ENCODE data around the gene SETBP1.

The SETBP1 gene

GRCh38 chr18:44885507-44885906 lies 204.8 kb downstream of the SETBP1 start:
- no peaks in the 10 kb centered on the region for H3K9me3 ChIP-seq (ENCODE audit: control insufficient read depth in 2 of 2, low read length in 2 of 2)
- H3K4me1 ChIP-seq (ENCODE audit: control insufficient read depth, insufficient read depth, low read length): peaks cover 4% of the 10 kb centered on the region
- no peak overlapping the region for H3K4me3 ChIP-seq (ENCODE audit: low read length in 2 of 2)
- no peak overlapping the region for H3K27ac ChIP-seq (ENCODE audit: low read length)
- no peaks in the 10 kb centered on the region for H3K27me3 ChIP-seq (ENCODE audit: control insufficient read depth in 1 of 2, insufficient read depth in 2 of 2, low read length in 2 of 2)
- H3K36me3 ChIP-seq (ENCODE audit: control insufficient read depth in 2 of 2, insufficient read depth in 2 of 2, low read length in 2 of 2): no peaks in the 10 kb centered on the region
- H3K9ac ChIP-seq (ENCODE audit: low read length in 2 of 2): no peak overlapping the region

- Histone ChIP-seq H3K4me3 (ENCODE audit: low read length in 2 of 2) (no peak overlapping the region), H3K27ac (ENCODE audit: low read length) (no peak overlapping the region), H3K27me3 (ENCODE audit: control insufficient read depth in 1 of 2, insufficient read depth in 2 of 2, low read length in 2 of 2) (no peaks in the 10 kb centered on the region), H3K9me3 (ENCODE audit: control insufficient read depth in 2 of 2, low read length in 2 of 2) (peaks cover 3 to 5% of the 10 kb centered on the region in 2 donors), H3K9ac (ENCODE audit: low read length in 2 of 2) (no peak overlapping the region), H3K36me3 (ENCODE audit: control insufficient read depth in 2 of 2, insufficient read depth in 2 of 2, low read length in 2 of 2) (peaks cover 0 to 2% of the 10 kb centered on the region in 2 donors), H3K4me1 (ENCODE audit: control insufficient read depth, insufficient read depth, low read length) (peaks cover 4% of the 10 kb centered on the region)
These were observed 206.5 kb downstream of the SETBP1 start for GRCh38 chr18:44887227-44887631.

GRCh38 chr18:44889111-44889510 lies 208.4 kb downstream of the SETBP1 start:
- Histone ChIP-seq H3K27ac (ENCODE audit: low read length) (no peak overlapping the region), H3K4me3 (ENCODE audit: low read length in 2 of 2) (no peak overlapping the region), H3K36me3 (ENCODE audit: control insufficient read depth in 2 of 2, insufficient read depth in 2 of 2, low read length in 2 of 2) (peaks cover 0 to 2% of the 10 kb centered on the region in 2 donors), H3K27me3 (ENCODE audit: control insufficient read depth in 1 of 2, insufficient read depth in 2 of 2, low read length in 2 of 2) (no peaks in the 10 kb centered on the region), H3K9ac (ENCODE audit: low read length in 2 of 2) (no peak overlapping the region), H3K9me3 (ENCODE audit: control insufficient read depth in 2 of 2, low read length in 2 of 2) (peaks cover 3 to 5% of the 10 kb centered on the region in 2 donors), H3K4me1 (ENCODE audit: control insufficient read depth, insufficient read depth, low read length) (peaks cover 2% of the 10 kb centered on the region)

DNA sequence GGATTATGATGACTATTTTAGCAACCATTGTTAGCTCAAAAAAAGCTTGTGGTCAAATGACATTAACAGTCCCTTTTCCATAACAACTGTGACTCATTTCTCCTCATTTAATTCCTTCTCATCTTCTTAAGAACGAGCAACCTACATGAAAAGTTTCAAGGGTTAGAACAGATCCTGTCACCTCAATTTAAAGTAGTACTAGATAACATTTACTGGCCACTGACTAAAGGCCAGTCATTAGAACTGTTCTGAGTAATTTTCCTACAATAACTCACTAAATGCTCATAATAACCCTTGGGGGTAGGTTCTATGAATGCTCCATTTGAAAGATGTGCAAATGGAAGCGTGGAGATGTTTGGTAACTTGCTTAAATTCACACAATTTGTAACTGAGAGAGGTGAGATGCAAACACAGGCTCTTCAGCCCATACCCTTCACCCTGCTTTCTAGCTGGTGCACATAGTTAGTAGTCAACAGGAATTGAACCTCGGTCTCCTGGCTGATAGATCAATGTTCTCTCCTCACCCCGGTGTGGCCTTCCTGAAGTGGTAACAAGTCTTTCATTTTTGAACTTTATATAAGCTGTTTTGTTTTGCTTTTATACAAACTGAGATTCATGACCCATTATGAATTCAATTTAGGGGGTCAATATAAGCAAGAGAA lies 212.5 kb downstream of the SETBP1 start:
- Histone ChIP-seq H3K9me3 (ENCODE audit: control insufficient read depth in 2 of 2, low read length in 2 of 2) (peaks cover 3 to 5% of the 10 kb centered on the region in 2 donors), H3K36me3 (ENCODE audit: control insufficient read depth in 2 of 2, insufficient read depth in 2 of 2, low read length in 2 of 2) (peaks cover 0 to 2% of the 10 kb centered on the region in 2 donors), H3K27me3 (ENCODE audit: control insufficient read depth in 1 of 2, insufficient read depth in 2 of 2, low read length in 2 of 2) (no peaks in the 10 kb centered on the region), H3K9ac (ENCODE audit: low read length in 2 of 2) (no peak overlapping the region), H3K4me1 (ENCODE audit: control insufficient read depth, insufficient read depth, low read length) (peaks cover 3% of the 10 kb centered on the region), H3K4me3 (ENCODE audit: low read length in 2 of 2) (no peak overlapping the region), H3K27ac (ENCODE audit: low read length) (no peak overlapping the region)

GRCh38 chr18:44893966-44894365 lies 213.3 kb downstream of the SETBP1 start:
- no peak overlapping the region for H3K4me3 ChIP-seq (ENCODE audit: low read length in 2 of 2)
- H3K27me3 ChIP-seq (ENCODE audit: control insufficient read depth in 1 of 2, insufficient read depth in 2 of 2, low read length in 2 of 2): no peaks in the 10 kb centered on the region
- no peak overlapping the region for H3K27ac ChIP-seq (ENCODE audit: low read length)
- H3K9me3 ChIP-seq (ENCODE audit: control insufficient read depth in 2 of 2, low read length in 2 of 2): peaks cover 3 to 5% of the 10 kb centered on the region in 2 donors
- H3K36me3 ChIP-seq (ENCODE audit: control insufficient read depth in 2 of 2, insufficient read depth in 2 of 2, low read length in 2 of 2): peaks cover 0 to 2% of the 10 kb centered on the region in 2 donors
- H3K4me1 ChIP-seq (ENCODE audit: control insufficient read depth, insufficient read depth, low read length): peaks cover 3% of the 10 kb centered on the region
- H3K9ac ChIP-seq (ENCODE audit: low read length in 2 of 2): no peak overlapping the region

DNA sequence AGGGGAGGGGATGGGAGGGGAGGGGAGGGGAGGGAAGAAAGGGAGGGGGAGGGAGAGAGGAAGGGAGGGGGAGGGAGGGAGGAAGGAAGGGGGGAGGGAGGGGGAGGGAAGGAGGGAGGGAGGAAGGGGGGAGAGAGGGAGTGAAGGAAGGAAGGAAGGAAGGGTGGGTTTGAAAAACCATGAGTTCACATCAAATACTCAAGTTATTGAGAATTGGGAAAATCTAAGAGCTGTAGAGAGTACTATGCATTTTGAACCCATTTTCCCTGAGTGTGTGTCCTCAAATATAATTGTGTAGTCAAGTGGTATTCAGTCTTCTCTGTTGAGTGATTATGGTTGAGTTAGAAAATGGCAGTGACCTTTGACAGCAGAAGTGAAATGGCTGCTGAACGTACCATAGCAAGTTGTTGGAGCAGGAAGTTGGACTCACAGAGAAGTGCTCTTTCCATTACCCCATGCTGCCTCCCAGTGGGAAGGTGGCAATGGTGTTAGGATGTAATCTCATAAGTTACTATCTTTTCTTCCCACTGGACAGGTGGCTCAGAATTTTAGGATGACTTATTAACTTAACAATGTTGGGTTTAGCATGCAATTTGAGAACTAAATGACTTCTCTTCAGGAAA lies 214.6 kb downstream of the SETBP1 start:
- Histone ChIP-seq H3K36me3 (ENCODE audit: control insufficient read depth in 2 of 2, insufficient read depth in 2 of 2, low read length in 2 of 2) (peaks cover 0 to 2% of the 10 kb centered on the region in 2 donors), H3K4me3 (ENCODE audit: low read length in 2 of 2) (no peak overlapping the region), H3K9me3 (ENCODE audit: control insufficient read depth in 2 of 2, low read length in 2 of 2) (peaks cover 3 to 5% of the 10 kb centered on the region in 2 donors), H3K27me3 (ENCODE audit: control insufficient read depth in 1 of 2, insufficient read depth in 2 of 2, low read length in 2 of 2) (no peaks in the 10 kb centered on the region), H3K4me1 (ENCODE audit: control insufficient read depth, insufficient read depth, low read length) (peaks cover 3% of the 10 kb centered on the region), H3K9ac (ENCODE audit: low read length in 2 of 2) (no peak overlapping the region), H3K27ac (ENCODE audit: low read length) (no peak overlapping the region)

- Histone ChIP-seq H3K4me1 (ENCODE audit: control insufficient read depth, insufficient read depth, low read length) (peaks cover 6% of the 10 kb centered on the region), H3K27me3 (ENCODE audit: control insufficient read depth in 1 of 2, insufficient read depth in 2 of 2, low read length in 2 of 2) (no peaks in the 10 kb centered on the region), H3K9me3 (ENCODE audit: control insufficient read depth in 2 of 2, low read length in 2 of 2) (no peaks in the 10 kb centered on the region), H3K9ac (ENCODE audit: low read length in 2 of 2) (no peak overlapping the region), H3K27ac (ENCODE audit: low read length) (no peak overlapping the region), H3K4me3 (ENCODE audit: low read length in 2 of 2) (no peak overlapping the region), H3K36me3 (ENCODE audit: control insufficient read depth in 2 of 2, insufficient read depth in 2 of 2, low read length in 2 of 2) (no peaks in the 10 kb centered on the region)
These were observed 216.2 kb downstream of the SETBP1 start for GRCh38 chr18:44896846-44897245.

DNA sequence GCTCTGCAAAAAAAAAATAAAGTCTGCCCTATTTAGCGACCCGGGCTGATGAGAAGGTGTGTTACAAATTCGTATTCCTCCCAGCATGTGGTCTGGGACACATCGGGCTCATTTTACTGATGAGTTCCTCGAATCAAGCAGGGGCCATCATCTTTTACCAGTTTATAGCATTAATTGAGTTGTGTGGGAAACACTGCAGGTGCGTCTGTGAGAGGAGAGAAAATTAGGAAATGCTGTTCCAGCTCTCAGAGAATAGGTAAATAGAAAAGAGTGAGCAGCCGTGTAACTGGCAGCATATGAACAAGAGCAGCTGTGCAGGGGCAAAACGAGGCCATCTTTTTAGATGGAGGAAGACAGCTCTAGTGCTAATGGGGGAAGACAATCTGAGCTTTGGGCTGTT lies 216.7 kb downstream of the SETBP1 start:
- H3K9me3 ChIP-seq (ENCODE audit: control insufficient read depth in 2 of 2, low read length in 2 of 2): no peaks in the 10 kb centered on the region
- H3K4me3 ChIP-seq (ENCODE audit: low read length in 2 of 2): no peak overlapping the region
- peaks cover 6% of the 10 kb centered on the region for H3K4me1 ChIP-seq (ENCODE audit: control insufficient read depth, insufficient read depth, low read length)

DNA sequence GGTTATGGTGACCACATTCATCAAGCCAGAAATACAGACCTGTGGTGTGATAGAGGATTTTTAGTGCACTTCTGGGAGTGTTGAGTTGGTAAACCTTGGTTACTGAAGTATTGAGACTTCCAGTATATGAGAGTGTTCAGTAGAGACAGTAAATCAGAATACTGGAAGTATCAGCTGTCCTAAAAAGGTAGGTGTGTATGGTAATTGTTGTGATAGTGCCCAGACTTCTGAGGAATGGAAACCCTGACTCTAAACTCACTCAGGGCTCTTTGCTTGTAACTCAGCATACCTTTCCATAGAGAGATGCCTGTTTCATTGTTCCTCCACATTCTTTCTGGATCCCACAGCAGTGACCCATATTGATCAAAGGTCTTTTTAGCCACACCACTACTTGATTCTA lies 217.1 kb downstream of the SETBP1 start:
- Histone ChIP-seq H3K27me3 (ENCODE audit: control insufficient read depth in 1 of 2, insufficient read depth in 2 of 2, low read length in 2 of 2) (no peaks in the 10 kb centered on the region), H3K27ac (ENCODE audit: low read length) (no peak overlapping the region), H3K9me3 (ENCODE audit: control insufficient read depth in 2 of 2, low read length in 2 of 2) (no peaks in the 10 kb centered on the region), H3K4me1 (ENCODE audit: control insufficient read depth, insufficient read depth, low read length) (peaks cover 6% of the 10 kb centered on the region), H3K9ac (ENCODE audit: low read length in 2 of 2) (no peak overlapping the region), H3K4me3 (ENCODE audit: low read length in 2 of 2) (no peak overlapping the region), H3K36me3 (ENCODE audit: control insufficient read depth in 2 of 2, insufficient read depth in 2 of 2, low read length in 2 of 2) (no peaks in the 10 kb centered on the region)

More for the DNA sequence above, 216.7 kb downstream of the SETBP1 start:
- Histone ChIP-seq H3K9ac (ENCODE audit: low read length in 2 of 2) (no peak overlapping the region), H3K27ac (ENCODE audit: low read length) (no peak overlapping the region), H3K36me3 (ENCODE audit: control insufficient read depth in 2 of 2, insufficient read depth in 2 of 2, low read length in 2 of 2) (no peaks in the 10 kb centered on the region), H3K27me3 (ENCODE audit: control insufficient read depth in 1 of 2, insufficient read depth in 2 of 2, low read length in 2 of 2) (no peaks in the 10 kb centered on the region)

- H3K4me3 ChIP-seq (ENCODE audit: low read length in 2 of 2): no peak overlapping the region
- no peaks in the 10 kb centered on the region for H3K27me3 ChIP-seq (ENCODE audit: control insufficient read depth in 1 of 2, insufficient read depth in 2 of 2, low read length in 2 of 2)
- H3K4me1 ChIP-seq (ENCODE audit: control insufficient read depth, insufficient read depth, low read length): peaks cover 6% of the 10 kb centered on the region
- H3K9ac ChIP-seq (ENCODE audit: low read length in 2 of 2): no peak overlapping the region
- no peak overlapping the region for H3K27ac ChIP-seq (ENCODE audit: low read length)
- H3K9me3 ChIP-seq (ENCODE audit: control insufficient read depth in 2 of 2, low read length in 2 of 2): no peaks in the 10 kb centered on the region
- H3K36me3 ChIP-seq (ENCODE audit: control insufficient read depth in 2 of 2, insufficient read depth in 2 of 2, low read length in 2 of 2): no peaks in the 10 kb centered on the region
These were observed 217.8 kb downstream of the SETBP1 start for GRCh38 chr18:44898498-44898897.

DNA sequence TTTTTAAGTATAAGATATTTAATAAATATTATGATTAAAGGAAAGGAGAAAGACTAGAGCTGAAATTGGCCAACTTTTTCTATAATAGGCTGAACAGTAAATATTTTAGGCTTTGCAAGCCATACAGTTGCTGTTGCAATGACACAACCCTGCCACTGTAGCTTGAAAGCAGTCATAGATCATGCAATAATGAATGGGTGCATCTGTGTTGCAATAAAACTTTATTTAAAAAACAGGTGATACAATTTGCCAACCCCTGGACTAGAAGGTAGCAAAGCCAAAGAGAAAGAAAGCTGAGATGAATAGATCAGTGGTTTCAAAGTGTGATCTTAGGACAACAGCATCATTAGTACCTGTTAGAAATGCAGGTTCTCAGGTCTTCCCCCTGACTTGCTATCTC lies 219.1 kb downstream of the SETBP1 start:
- Histone ChIP-seq H3K36me3 (ENCODE audit: control insufficient read depth in 2 of 2, insufficient read depth in 2 of 2, low read length in 2 of 2) (no peaks in the 10 kb centered on the region), H3K9me3 (ENCODE audit: control insufficient read depth in 2 of 2, low read length in 2 of 2) (no peaks in the 10 kb centered on the region), H3K9ac (ENCODE audit: low read length in 2 of 2) (no peak overlapping the region), H3K27ac (ENCODE audit: low read length) (no peak overlapping the region), H3K4me3 (ENCODE audit: low read length in 2 of 2) (no peak overlapping the region), H3K27me3 (ENCODE audit: control insufficient read depth in 1 of 2, insufficient read depth in 2 of 2, low read length in 2 of 2) (no peaks in the 10 kb centered on the region), H3K4me1 (ENCODE audit: control insufficient read depth, insufficient read depth, low read length) (peaks cover 6% of the 10 kb centered on the region)
